Neural cell (in vitro differentiated cells): ENCODE data around the gene B4GALT5.

Source experiments
- CTCF ChIP-seq: fragments of 450-650 bp; IDR thresholded peaks from 2 replicates; pipeline ENCODE4 v1.5.1; 2014; ENCODE audit warnings: antibody characterized with exemption, mild to moderate bottlenecking, moderate library complexity; ENCODE audit not compliant: poor library complexity, severe bottlenecking
- POLR2AphosphoS5 ChIP-seq: IDR thresholded peaks from 2 replicates; pipeline ENCODE4 v1.6.1; 2012
- REST ChIP-seq: IDR thresholded peaks from 2 replicates; pipeline ENCODE4 v1.6.1; 2012; ENCODE audit warnings: borderline replicate concordance
- SMC3 ChIP-seq: fragments of 450-650 bp; conservative IDR thresholded peaks from 2 replicates; pipeline ENCODE4 v1.6.1; 2014; ENCODE audit warnings: antibody characterized with exemption, mild to moderate bottlenecking, moderate library complexity; ENCODE audit not compliant: poor library complexity

- TF ChIP-seq CTCF (no peak), REST (no peak), POLR2AphosphoS5 (no peak), SMC3 (no peak)
These were observed 117.7 kb downstream of the B4GALT5 start for GRCh38 chr20:49595811-49596561.
